Pons (tissue), 1 donor: ENCODE measurements around the gene BAZ1A.

Experiments used
- DNase-seq: peaks from one replicate; pipeline ENCODE4 v3.0.0-alpha.2; 2016; ENCODE audit warnings: low spot score

Gene BAZ1A

GRCh38 chr14:34875031-34875922 lies at the start of gene BAZ1A:
Gene BAZ1A (minus strand): TSS chr14:34875360. CDS start chr14:34874604, 756 bp downstream.
- peak; percentile 77 for DNase-seq

GRCh38 chr14:34920339-34920738 lies 45.2 kb upstream of the BAZ1A start:
- no peak for DNase-seq

- no peak for DNase-seq
Measured at GRCh38 chr14:34913619-34914018, 38.5 kb upstream of the BAZ1A start.

GRCh38 chr14:34912966-34913365 lies 37.8 kb upstream of the BAZ1A start:
- DNase-seq = no peak

- no peak for DNase-seq
Measured at GRCh38 chr14:34912182-34912581, 37.0 kb upstream of the BAZ1A start.

- no peak for DNase-seq
Measured at GRCh38 chr14:34911209-34912150, 36.3 kb upstream of the BAZ1A start.

- DNase-seq = no peak
Measured at GRCh38 chr14:34906287-34906686, 31.1 kb upstream of the BAZ1A start.

GRCh38 chr14:34895277-34895676 lies 20.1 kb upstream of the BAZ1A start:
- DNase-seq = no peak

- DNase-seq = no peak
Measured at GRCh38 chr14:34890937-34891336, 15.8 kb upstream of the BAZ1A start.

GRCh38 chr14:34888186-34888585 lies 13.0 kb upstream of the BAZ1A start:
- DNase-seq = no peak

GRCh38 chr14:34883954-34884353 lies 8.8 kb upstream of the BAZ1A start:
- no peak for DNase-seq

- DNase-seq = peak; percentile 40
Measured at GRCh38 chr14:34874386-34875030, 652 bp downstream of the BAZ1A start.

- DNase-seq = no peak
Measured at GRCh38 chr14:34873589-34874385, 1.4 kb downstream of the BAZ1A start.

- peak; percentile 82 for DNase-seq
Measured at GRCh38 chr14:34872822-34873588, 2.2 kb downstream of the BAZ1A start.

- no peak for DNase-seq
Measured at GRCh38 chr14:34867199-34867598, 8.0 kb downstream of the BAZ1A start.

GRCh38 chr14:34865889-34866574 lies 9.1 kb downstream of the BAZ1A start:
- no peak for DNase-seq

GRCh38 chr14:34863844-34864243 lies 11.3 kb downstream of the BAZ1A start:
- DNase-seq = no peak

GRCh38 chr14:34858765-34859164 lies 16.4 kb downstream of the BAZ1A start:
- DNase-seq = no peak

GRCh38 chr14:34857689-34858449 lies 17.3 kb downstream of the BAZ1A start:
- no peak for DNase-seq
